ENCODE data around the gene ARFGEF3. TPM values are rescaled to one million over a fixed set of nuclear protein-coding genes. Genes with fewer than 3 reads are reported as not detected.

The ARFGEF3 gene
- total RNA-seq, 1 donor from 2014 or later: 1.9 TPM

GRCh38 chr6:138377042-138377441 lies 215.3 kb downstream of the ARFGEF3 start:
- Histone ChIP-seq H3K79me2 (ENCODE audit: insufficient read depth, low read length) (no peaks in the 10 kb centered on the region), H3K9ac (ENCODE audit: low read length) (no peak overlapping the region), H3K27me3 (ENCODE audit: insufficient read depth, low read length) (no peaks in the 10 kb centered on the region), H3K9me3 (ENCODE audit: insufficient read depth, low read depth, low read length) (no peaks in the 10 kb centered on the region), H3K4me3 (ENCODE audit: insufficient read depth, low read depth, low read length) (no peak overlapping the region), H3K27ac (ENCODE audit: low read depth, low read length) (no peak overlapping the region), H3K4me1 (ENCODE audit: insufficient read depth, low read length) (no peaks in the 10 kb centered on the region), H4K20me1 (ENCODE audit: insufficient read depth, low read length) (no peaks in the 10 kb centered on the region), H3K36me3 (ENCODE audit: insufficient read depth, low read length) (no peaks in the 10 kb centered on the region), H2AFZ (ENCODE audit: low read depth, low read length) (no peak overlapping the region), H3K4me2 (ENCODE audit: low read length) (no peak overlapping the region)
- peaks cover 6% of the 10 kb centered on the region for H3K27me3 Mint-ChIP-seq (ENCODE audit: low read depth, unreplicated experiment)
- no peak overlapping the region for H3K4me3 Mint-ChIP-seq (ENCODE audit: unreplicated experiment)
- H3K9me3 Mint-ChIP-seq (ENCODE audit: unreplicated experiment): no peaks in the 10 kb centered on the region
- DNase-seq (ENCODE audit: low read depth) (no peak), FAIRE-seq (no peak)
- no peaks in the 10 kb centered on the region for H3K4me1 Mint-ChIP-seq (ENCODE audit: low read depth, unreplicated experiment)
- no peak overlapping the region for H3K27ac Mint-ChIP-seq (ENCODE audit: unreplicated experiment)
- H3K36me3 Mint-ChIP-seq (ENCODE audit: low read depth, unreplicated experiment): no peaks in the 10 kb centered on the region
- TF ChIP-seq CTCF (IDR thresholded peaks at IDR 0.05; ENCODE audit: insufficient read depth, low read depth, low read length) (no peak), EZH2 (IDR thresholded peaks at IDR 0.05; ENCODE audit: insufficient read depth, low read length) (no peak)

GRCh38 chr6:138377844-138378243 lies 216.1 kb downstream of the ARFGEF3 start, which contains the start of gene SMIM28:
Gene SMIM28, plus strand, starts transcription at chr6:138377905. Its CDS starts 168 bp downstream, at chr6:138378073.
- Histone ChIP-seq H4K20me1 (ENCODE audit: insufficient read depth, low read length) (no peaks in the 10 kb centered on the region), H3K4me1 (ENCODE audit: insufficient read depth, low read length) (no peaks in the 10 kb centered on the region), H2AFZ (ENCODE audit: low read depth, low read length) (no peak within 1 kb of the TSS), H3K27me3 (ENCODE audit: insufficient read depth, low read length) (no peaks in the 10 kb centered on the region), H3K4me2 (ENCODE audit: low read length) (no peak within 1 kb of the TSS), H3K79me2 (ENCODE audit: insufficient read depth, low read length) (no peaks in the 10 kb centered on the region), H3K36me3 (ENCODE audit: insufficient read depth, low read length) (no peaks in the 10 kb centered on the region), H3K4me3 (ENCODE audit: insufficient read depth, low read depth, low read length) (no peak within 1 kb of the TSS), H3K27ac (ENCODE audit: low read depth, low read length) (no peak within 1 kb of the TSS), H3K9me3 (ENCODE audit: insufficient read depth, low read depth, low read length) (no peaks in the 10 kb centered on the region), H3K9ac (ENCODE audit: low read length) (no peak within 1 kb of the TSS)
- no peak within 1 kb of the TSS for H3K27ac Mint-ChIP-seq (ENCODE audit: unreplicated experiment)
- no peak for FAIRE-seq
- peaks cover 5% of the 10 kb centered on the region for H3K4me1 Mint-ChIP-seq (ENCODE audit: low read depth, unreplicated experiment)
- H3K4me3 Mint-ChIP-seq (ENCODE audit: unreplicated experiment): no peak within 1 kb of the TSS
- peaks cover 6% of the 10 kb centered on the region for H3K27me3 Mint-ChIP-seq (ENCODE audit: low read depth, unreplicated experiment)
- DNase-seq (ENCODE audit: low read depth): no peak
- no peaks in the 10 kb centered on the region for H3K36me3 Mint-ChIP-seq (ENCODE audit: low read depth, unreplicated experiment)
- no peak for TF ChIP-seq CTCF (IDR thresholded peaks at IDR 0.05; ENCODE audit: insufficient read depth, low read depth, low read length)
- no peak for TF ChIP-seq EZH2 (IDR thresholded peaks at IDR 0.05; ENCODE audit: insufficient read depth, low read length)
- no peaks in the 10 kb centered on the region for H3K9me3 Mint-ChIP-seq (ENCODE audit: unreplicated experiment)

- H3K4me3 ChIP-seq (ENCODE audit: insufficient read depth, low read depth, low read length): no peak overlapping the region
- no peaks in the 10 kb centered on the region for H3K27me3 ChIP-seq (ENCODE audit: insufficient read depth, low read length)
- Mint-ChIP-seq H3K27ac (ENCODE audit: unreplicated experiment) (no peak overlapping the region), H3K4me3 (ENCODE audit: unreplicated experiment) (no peak overlapping the region), H3K27me3 (ENCODE audit: low read depth, unreplicated experiment) (peaks cover 6% of the 10 kb centered on the region), H3K4me1 (ENCODE audit: low read depth, unreplicated experiment) (peaks cover 10% of the 10 kb centered on the region), H3K36me3 (ENCODE audit: low read depth, unreplicated experiment) (no peaks in the 10 kb centered on the region), H3K9me3 (ENCODE audit: unreplicated experiment) (no peaks in the 10 kb centered on the region)
- no peak for TF ChIP-seq CTCF (IDR thresholded peaks at IDR 0.05; ENCODE audit: insufficient read depth, low read depth, low read length)
- no peak for TF ChIP-seq EZH2 (IDR thresholded peaks at IDR 0.05; ENCODE audit: insufficient read depth, low read length)
- DNase-seq (ENCODE audit: low read depth): no peak
- H3K4me1 ChIP-seq (ENCODE audit: insufficient read depth, low read length): no peaks in the 10 kb centered on the region
- H3K9ac ChIP-seq (ENCODE audit: low read length): no peak overlapping the region
- no peaks in the 10 kb centered on the region for H3K79me2 ChIP-seq (ENCODE audit: insufficient read depth, low read length)
- no peaks in the 10 kb centered on the region for H4K20me1 ChIP-seq (ENCODE audit: insufficient read depth, low read length)
- no peak overlapping the region for H3K27ac ChIP-seq (ENCODE audit: low read depth, low read length)
- no peak overlapping the region for H2AFZ ChIP-seq (ENCODE audit: low read depth, low read length)
- H3K36me3 ChIP-seq (ENCODE audit: insufficient read depth, low read length): no peaks in the 10 kb centered on the region
- no peak overlapping the region for H3K4me2 ChIP-seq (ENCODE audit: low read length)
- FAIRE-seq: no peak
- H3K9me3 ChIP-seq (ENCODE audit: insufficient read depth, low read depth, low read length): no peaks in the 10 kb centered on the region
These were observed 216.7 kb downstream of the ARFGEF3 start for GRCh38 chr6:138378463-138378862.

Data from astrocyte (in vitro differentiated cells and primary cell).